GM23248 (cell line): ENCODE measurements around the gene IFIH1. TPM values are rescaled to one million over a fixed set of nuclear protein-coding genes. Genes with fewer than 3 reads are reported as not detected.

Experiments used
- DNase-seq: peaks from one replicate; pipeline ENCODE4 v3.0.0-alpha.2; 2015
- H2AFZ ChIP-seq: fragments of 200-600 bp; sonication (generic); 2 replicates; pipeline ENCODE4 v1.6.1; 2016; ENCODE audit warnings: antibody characterized with exemption
- H3F3A ChIP-seq: fragments of 200-600 bp; sonication (generic); 2 replicates; pipeline ENCODE4 v1.6.1; 2016; ENCODE audit warnings: mild to moderate bottlenecking, antibody characterized with exemption, mixed run types; ENCODE audit not compliant: insufficient read depth
- H3K27ac ChIP-seq: fragments of 200-600 bp; sonication (generic); 2 replicates; pipeline ENCODE4 v1.5.1; 2016; ENCODE audit warnings: mild to moderate bottlenecking
- H3K27me3 ChIP-seq: fragments of 200-600 bp; sonication (generic); replicated peaks from 2 replicates; pipeline ENCODE4 v1.6.1; 2016; ENCODE audit warnings: mild to moderate bottlenecking; ENCODE audit not compliant: insufficient read depth
- H3K36me3 ChIP-seq: fragments of 200-600 bp; sonication (generic); 2 replicates; pipeline ENCODE4 v1.6.1; 2016; ENCODE audit warnings: low read depth, mild to moderate bottlenecking
- H3K4me1 ChIP-seq: fragments of 200-600 bp; sonication (generic); 2 replicates; pipeline ENCODE4 v1.6.1; 2016; ENCODE audit warnings: mild to moderate bottlenecking; ENCODE audit not compliant: insufficient read depth
- H3K4me2 ChIP-seq: fragments of 200-600 bp; sonication (generic); one replicate; pipeline ENCODE4 v1.6.1; 2016; ENCODE audit warnings: mild to moderate bottlenecking; ENCODE audit not compliant: unreplicated experiment
- H3K4me3 ChIP-seq: fragments of 200-600 bp; sonication (generic); 2 replicates; pipeline ENCODE4 v1.5.1; 2016; ENCODE audit warnings: mild to moderate bottlenecking
- H3K79me2 ChIP-seq: fragments of 200-600 bp; sonication (generic); 2 replicates; pipeline ENCODE4 v1.6.1; 2016; ENCODE audit warnings: mild to moderate bottlenecking; ENCODE audit not compliant: insufficient read depth
- H3K9ac ChIP-seq: fragments of 200-600 bp; sonication (generic); 2 replicates; pipeline ENCODE4 v1.6.1; 2016; ENCODE audit warnings: mild to moderate bottlenecking
- H3K9me2 ChIP-seq: fragments of 200-600 bp; sonication (generic); 2 replicates; pipeline ENCODE4 v1.6.1; 2016; ENCODE audit warnings: mixed run types, mild to moderate bottlenecking, moderate library complexity; ENCODE audit not compliant: insufficient read depth
- H3K9me3 ChIP-seq: fragments of 200-600 bp; sonication (generic); one replicate; pipeline ENCODE4 v1.6.1; 2017; ENCODE audit warnings: low read depth
- H4K20me1 ChIP-seq: fragments of 200-600 bp; sonication (generic); 2 replicates; pipeline ENCODE4 v1.6.0; 2016; ENCODE audit not compliant: insufficient read depth
- EZH2 ChIP-seq: fragments of 200-600 bp; sonication (generic); IDR thresholded peaks from 2 replicates; pipeline ENCODE4 v1.6.1; 2018; ENCODE audit warnings: antibody characterized with exemption, mild to moderate bottlenecking; ENCODE audit not compliant: insufficient read depth, poor library complexity, severe bottlenecking
- EZH2phosphoT487 ChIP-seq: fragments of 200-600 bp; sonication (generic); IDR thresholded peaks from 2 replicates; pipeline ENCODE4 v1.6.1; 2018; ENCODE audit warnings: antibody characterized with exemption, moderate library complexity, mild to moderate bottlenecking, low read depth; ENCODE audit not compliant: insufficient read depth
- WGBS, 2 experiments: methylation state at CpG; one replicate each; pipeline ENCODE4 v1.1.6; 2015 to 2017; ENCODE audit warnings: low lambda C conversion rate in 2 of 2, low coverage in 1 of 2; ENCODE audit errors: missing lambda C conversion rate in 2 of 2; 5-methylcytosine and 5-hydroxymethylcytosine counted together
- in situ Hi-C: fragments of 300-500 bp; cut with MboI; formaldehyde crosslinking; loops from 2 replicates; pipeline ENCODE4 v1.15.0; 2020
- polyA plus RNA-seq: library from polyadenylated mRNA; unstranded; fragments of >200 nt; fragmentation: Nextera tagmentation; extraction: Ambion mirVana; gene quantifications from 2 replicates; pipeline ENCODE4 v1.2.1, GENCODE V29; 2016
- total RNA-seq: library from RNA; depleted of rRNA; stranded (reverse); fragments of >200 nt; shearing (Covaris generic); gene quantifications from 2 replicates; pipeline ENCODE4 v1.2.3, GENCODE V29; 2014; rRNA removed

IFIH1 gene
- total RNA-seq = 1.6 and 2.0 TPM in 2 replicates
- 0.66 and 1.3 TPM in 2 replicates for polyA plus RNA-seq

DNA sequence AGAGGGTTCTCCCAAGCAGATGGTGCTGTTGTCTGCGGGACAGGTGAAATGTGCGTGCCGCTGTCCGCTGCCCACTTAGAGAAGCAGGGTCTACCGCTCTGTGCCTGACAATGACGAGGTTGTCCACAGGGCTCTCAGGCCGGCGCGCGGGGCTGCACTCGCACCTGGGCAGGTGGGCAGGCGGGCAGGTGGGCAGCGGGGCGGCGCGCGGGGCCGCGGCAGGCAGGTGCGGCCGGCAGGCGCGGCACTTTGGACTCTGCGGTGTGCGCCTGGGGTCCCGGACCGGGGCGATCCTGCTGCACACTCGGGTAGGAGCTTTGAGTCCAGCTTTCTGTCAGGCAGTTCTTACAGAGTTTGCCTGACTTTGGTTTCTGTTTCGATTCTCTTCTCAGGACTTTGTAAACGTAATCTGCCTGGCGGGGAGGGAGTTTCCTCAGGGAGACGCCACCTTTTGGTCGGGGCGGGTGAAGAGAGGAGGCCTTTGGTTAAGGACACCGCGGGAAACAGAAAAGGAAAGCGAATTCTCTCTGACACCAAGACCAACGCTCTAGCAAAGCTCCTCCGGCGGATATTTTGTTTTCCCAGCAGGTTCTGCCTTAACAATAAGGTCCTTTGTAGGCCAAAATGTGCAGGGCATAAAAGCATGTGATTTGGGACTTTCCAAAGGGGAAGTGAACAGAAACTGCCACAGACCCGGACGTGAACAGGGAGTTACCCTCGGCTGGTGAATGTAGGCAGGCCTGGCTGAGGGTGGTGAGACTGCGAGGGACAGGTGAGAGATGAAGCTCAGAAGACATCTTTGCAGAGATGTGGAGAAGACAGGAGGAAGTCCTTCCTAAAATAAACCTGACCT lies at the start of gene IFIH1:
IFIH1 (minus strand) TSS at position 357 of the 853 bp plus-strand sequence. CDS start 377 bp downstream, outside the sequence.
- no peaks in the 10 kb centered on the region for H3K27me3 ChIP-seq
- H3K4me1 ChIP-seq = no peaks in the 10 kb centered on the region; the same call in 1 of the 2 replicates
- H3K79me2 ChIP-seq = no peaks in the 10 kb centered on the region
- H3F3A ChIP-seq = no peaks in the 10 kb centered on the region
- H3K9me2 ChIP-seq = no peaks in the 10 kb centered on the region
- in situ Hi-C loops = loop anchor here (25.0 kb wide), 1 partner anchor 731 kb away; no protein-coding TSS in a partner anchor
- TF ChIP-seq EZH2phosphoT487 = no peak
- TF ChIP-seq EZH2 = no peak
- no peaks in the 10 kb centered on the region for H3K36me3 ChIP-seq
- H3K4me3 ChIP-seq = peak within 1 kb of the TSS; percentile 88
- peak within 1 kb of the TSS; percentile 33 for H3K27ac ChIP-seq
- H2AFZ ChIP-seq = peak within 1 kb of the TSS; percentile 98
- DNase-seq = peak; percentile 94
- no peaks in the 10 kb centered on the region for H4K20me1 ChIP-seq
- H3K9me3 ChIP-seq = no peaks in the 10 kb centered on the region
- H3K9ac ChIP-seq = peak within 1 kb of the TSS; percentile 82
- WGBS, 2 experiments = 1 to 3% methylated on average over 30 to 43 of the region's 45 CpGs
- H3K4me2 ChIP-seq = peak within 1 kb of the TSS; percentile 85

DNA sequence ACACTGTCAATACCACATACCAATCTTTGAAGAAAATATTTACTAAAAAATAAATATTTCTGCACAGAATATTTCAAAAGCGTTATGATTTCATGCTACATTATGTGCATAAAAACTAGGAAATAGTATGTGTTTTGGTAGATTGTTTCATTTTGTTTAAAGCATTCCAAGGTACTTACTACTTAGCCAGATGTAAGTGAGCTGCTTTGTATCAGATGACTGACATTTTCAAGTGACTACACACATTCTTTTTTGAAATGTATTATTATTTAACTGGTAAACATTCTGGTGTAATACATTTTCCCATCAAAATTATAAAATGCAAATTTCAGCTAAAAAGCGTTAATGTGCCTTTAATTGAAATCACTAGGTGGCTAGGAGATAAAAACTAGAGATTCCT lies 46.9 kb upstream of the IFIH1 start:
- no peak for DNase-seq
- no peak overlapping the region for H3K27ac ChIP-seq
- H3F3A ChIP-seq = no peaks in the 10 kb centered on the region
- no peaks in the 10 kb centered on the region for H3K9me2 ChIP-seq
- H3K9ac ChIP-seq = no peak overlapping the region
- no peak overlapping the region for H2AFZ ChIP-seq
- H3K27me3 ChIP-seq = no peaks in the 10 kb centered on the region
- H3K36me3 ChIP-seq = no peaks in the 10 kb centered on the region
- H3K79me2 ChIP-seq = no peaks in the 10 kb centered on the region
- H3K4me2 ChIP-seq = no peak overlapping the region
- no peaks in the 10 kb centered on the region for H4K20me1 ChIP-seq
- in situ Hi-C loops = no loop called here
- H3K4me1 ChIP-seq = no peaks in the 10 kb centered on the region
- no peaks in the 10 kb centered on the region for H3K9me3 ChIP-seq
- TF ChIP-seq EZH2 = no peak
- TF ChIP-seq EZH2phosphoT487 = no peak
- 82 to 83% methylated on average over 2 of the region's 2 CpGs for WGBS, 2 experiments
- H3K4me3 ChIP-seq = no peak overlapping the region

DNA sequence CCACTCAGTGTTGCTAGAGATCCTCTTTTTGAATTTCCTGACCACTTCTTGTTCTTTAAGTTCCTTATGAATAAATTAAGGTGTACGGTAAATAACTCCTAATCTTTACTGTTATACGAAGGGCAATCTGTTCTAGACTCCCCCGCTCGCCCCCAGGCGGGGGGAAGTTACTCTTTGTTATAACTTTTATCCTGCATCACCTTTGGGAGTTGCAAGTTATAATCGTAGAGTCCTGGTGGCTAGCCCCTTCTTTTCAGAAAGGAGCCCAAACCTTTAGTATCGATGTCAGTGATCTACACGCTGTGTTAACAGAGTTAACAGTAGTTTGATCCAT lies 26.1 kb upstream of the IFIH1 start:
- Histone ChIP-seq H3K9me3 (no peaks in the 10 kb centered on the region), H3K36me3 (no peaks in the 10 kb centered on the region), H3K9me2 (no peaks in the 10 kb centered on the region), H3K9ac (peak overlapping the region; percentile 31; the same call in 1 of the 2 replicates), H3K4me1 (no peaks in the 10 kb centered on the region), H3K4me3 (peak overlapping the region; percentile 83), H3K27ac (no peak overlapping the region), H3F3A (no peaks in the 10 kb centered on the region), H3K4me2 (peak overlapping the region; percentile 71), H3K27me3 (0 out of 2 replicates have a peak, but pooled peaks cover 9% of the 10 kb centered on the region), H3K79me2 (no peaks in the 10 kb centered on the region), H2AFZ (peak overlapping the region; percentile 92), H4K20me1 (no peaks in the 10 kb centered on the region)
- in situ Hi-C loops = no loop called here
- peak; percentile 2 for DNase-seq
- TF ChIP-seq EZH2phosphoT487 (no peak), EZH2 (no peak)
- WGBS, 2 experiments = 1 to 3% methylated on average over 8 of the region's 8 CpGs

DNA sequence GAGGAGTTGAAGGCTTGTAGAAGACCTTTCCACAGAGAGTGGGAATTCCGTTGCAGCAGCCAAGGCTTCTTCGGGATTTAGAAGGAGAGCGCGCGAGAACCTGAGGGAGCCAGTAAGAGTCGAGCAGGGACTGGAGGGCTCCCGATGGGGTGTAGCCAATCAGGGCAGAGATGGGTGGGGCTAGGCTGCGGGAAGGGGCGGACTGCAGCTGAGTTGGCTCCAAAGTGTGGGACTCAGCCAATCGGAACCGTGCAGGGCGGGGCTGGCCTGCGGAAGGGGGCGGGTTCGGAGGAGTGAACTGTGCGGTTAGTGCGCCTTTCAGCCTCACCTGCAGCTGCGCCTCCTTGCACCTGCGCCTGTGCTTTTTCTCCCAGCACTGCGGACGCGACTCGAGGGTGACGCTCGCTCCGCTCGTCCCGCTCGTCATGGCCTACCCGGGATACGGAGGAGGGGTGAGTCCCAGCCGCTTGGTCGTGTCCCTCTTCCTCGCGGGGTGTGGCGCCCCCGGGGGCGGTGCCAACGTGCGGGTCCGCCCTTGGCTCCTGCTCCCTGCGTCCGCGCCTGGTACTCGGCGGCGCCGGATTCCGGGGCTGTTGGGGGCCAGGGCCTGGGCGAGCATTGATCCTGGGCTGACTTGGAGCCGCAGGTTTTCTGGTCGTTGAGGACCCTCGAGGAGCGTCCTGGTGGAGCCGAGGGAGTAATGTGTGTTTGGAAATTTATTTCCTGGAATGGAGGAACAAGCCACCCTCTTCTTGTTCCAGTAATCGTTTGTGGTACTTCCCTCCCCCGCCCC lies 25.5 kb upstream of the IFIH1 start, which contains the start of gene GCA:
GCA (plus strand) TSS at position 309 of the 793 bp plus-strand sequence; CDS start at position 426, 117 bp downstream.
- Histone ChIP-seq H3K36me3 (no peaks in the 10 kb centered on the region), H3K4me2 (peak within 1 kb of the TSS; percentile 71), H3K9ac (peak within 1 kb of the TSS; percentile 31; the same call in 1 of the 2 replicates), H4K20me1 (no peaks in the 10 kb centered on the region), H3K4me1 (no peaks in the 10 kb centered on the region), H2AFZ (peak within 1 kb of the TSS; percentile 92), H3F3A (no peaks in the 10 kb centered on the region), H3K27ac (no peak within 1 kb of the TSS), H3K27me3 (0 out of 2 replicates have a peak, but pooled peaks cover 9% of the 10 kb centered on the region), H3K4me3 (peak within 1 kb of the TSS; percentile 83), H3K79me2 (no peaks in the 10 kb centered on the region), H3K9me2 (no peaks in the 10 kb centered on the region), H3K9me3 (no peaks in the 10 kb centered on the region)
- DNase-seq = peak; percentile 93
- in situ Hi-C loops = no loop called here
- TF ChIP-seq EZH2 (no peak), EZH2phosphoT487 (no peak)
- 2 to 3% methylated on average over 47 to 52 of the region's 57 CpGs for WGBS, 2 experiments
